ENCODE data around the gene POU3F2.

GRCh38 chr6:98828211-98828788, 6.1 kb upstream of the POU3F2 start:
- no peak for TF ChIP-seq CTCF (IDR thresholded peaks at IDR 0.05; ENCODE audit: low read depth, low read length, poor library complexity, severe bottlenecking)
- TF ChIP-seq EZH2phosphoT487 (IDR thresholded peaks at IDR 0.05; ENCODE audit: borderline replicate concordance, low read length) = no peak
